ENCODE measurements around the gene TSPEAR. TPM values are rescaled to one million over a fixed set of nuclear protein-coding genes. Genes with fewer than 3 reads are reported as not detected.

Gene TSPEAR
- total RNA-seq, 1 donor from 2014 or later = not detected

- Mint-ChIP-seq H3K9me3 (ENCODE audit: unreplicated experiment) (peaks cover 11% of the 10 kb centered on the region), H3K4me3 (ENCODE audit: unreplicated experiment) (no peak within 1 kb of the TSS), H3K27ac (ENCODE audit: unreplicated experiment) (no peak within 1 kb of the TSS), H3K27me3 (ENCODE audit: unreplicated experiment) (no peaks in the 10 kb centered on the region), H3K36me3 (ENCODE audit: unreplicated experiment) (peaks cover 32% of the 10 kb centered on the region), H3K4me1 (ENCODE audit: low read depth, unreplicated experiment) (peaks cover 3% of the 10 kb centered on the region)
- no peak for TF ChIP-seq CTCF (IDR thresholded peaks at IDR 0.05; ENCODE audit: partially characterized antibody, unreplicated experiment)
- DNase-seq = no peak
Observed at GRCh38 chr21:44657635-44658540, 53.5 kb downstream of the TSPEAR start, which contains the start of gene KRTAP12-3. KRTAP12-3 (plus strand) TSS chr21:44657932; CDS start chr21:44657980, 48 bp downstream.

- H3K4me1 Mint-ChIP-seq (ENCODE audit: low read depth, unreplicated experiment) = peaks cover 3% of the 10 kb centered on the region
- H3K27ac Mint-ChIP-seq (ENCODE audit: unreplicated experiment) = no peak overlapping the region
- no peaks in the 10 kb centered on the region for H3K27me3 Mint-ChIP-seq (ENCODE audit: unreplicated experiment)
- H3K36me3 Mint-ChIP-seq (ENCODE audit: unreplicated experiment) = peaks cover 32% of the 10 kb centered on the region
- H3K4me3 Mint-ChIP-seq (ENCODE audit: unreplicated experiment) = no peak overlapping the region
- H3K9me3 Mint-ChIP-seq (ENCODE audit: unreplicated experiment) = peaks cover 11% of the 10 kb centered on the region
- TF ChIP-seq CTCF (IDR thresholded peaks at IDR 0.05; ENCODE audit: partially characterized antibody, unreplicated experiment) = no peak
- no peak for DNase-seq
Observed at GRCh38 chr21:44656868-44657267, 54.5 kb downstream of the TSPEAR start.

- H3K9me3 Mint-ChIP-seq (ENCODE audit: unreplicated experiment) = peaks cover 14% of the 10 kb centered on the region
- no peak within 1 kb of the TSS for H3K27ac Mint-ChIP-seq (ENCODE audit: unreplicated experiment)
- no peak for TF ChIP-seq CTCF (IDR thresholded peaks at IDR 0.05; ENCODE audit: partially characterized antibody, unreplicated experiment)
- H3K4me1 Mint-ChIP-seq (ENCODE audit: low read depth, unreplicated experiment) = peaks cover 3% of the 10 kb centered on the region
- peaks cover 3% of the 10 kb centered on the region for H3K27me3 Mint-ChIP-seq (ENCODE audit: unreplicated experiment)
- no peak for DNase-seq
- peaks cover 28% of the 10 kb centered on the region for H3K36me3 Mint-ChIP-seq (ENCODE audit: unreplicated experiment)
- no peak within 1 kb of the TSS for H3K4me3 Mint-ChIP-seq (ENCODE audit: unreplicated experiment)
Observed at GRCh38 chr21:44654576-44655175, 56.7 kb downstream of the TSPEAR start, which contains the start of gene KRTAP12-4. KRTAP12-4 (minus strand) TSS chr21:44654659; CDS start chr21:44654614, 45 bp downstream.

- peaks cover 14% of the 10 kb centered on the region for H3K9me3 Mint-ChIP-seq (ENCODE audit: unreplicated experiment)
- no peak for DNase-seq
- no peak overlapping the region for H3K4me3 Mint-ChIP-seq (ENCODE audit: unreplicated experiment)
- H3K36me3 Mint-ChIP-seq (ENCODE audit: unreplicated experiment) = peaks cover 27% of the 10 kb centered on the region
- no peak for TF ChIP-seq CTCF (IDR thresholded peaks at IDR 0.05; ENCODE audit: partially characterized antibody, unreplicated experiment)
- no peak overlapping the region for H3K27ac Mint-ChIP-seq (ENCODE audit: unreplicated experiment)
- peaks cover 4% of the 10 kb centered on the region for H3K27me3 Mint-ChIP-seq (ENCODE audit: unreplicated experiment)
- no peaks in the 10 kb centered on the region for H3K4me1 Mint-ChIP-seq (ENCODE audit: low read depth, unreplicated experiment)
Observed at GRCh38 chr21:44653656-44654575, 57.5 kb downstream of the TSPEAR start.
